ENCODE measurements around the gene KCNH8. TPM values are rescaled to one million over a fixed set of nuclear protein-coding genes. Genes with fewer than 3 reads are reported as not detected.

The KCNH8 gene
- total RNA-seq, 2 experiments from 2014 or later = 0.44 to 0.59 TPM

GRCh38 chr3:19396726-19397125 is 248.4 kb downstream of the KCNH8 start:
- Histone ChIP-seq H4K20me1 (ENCODE audit: insufficient read depth, low read length) (no peaks in the 10 kb centered on the region), H3K27ac (ENCODE audit: low read depth, low read length, poor library complexity, severe bottlenecking) (no peak overlapping the region), H2AFZ (ENCODE audit: low read length) (no peak overlapping the region), H3K4me1 (ENCODE audit: insufficient read depth, low read length, poor library complexity, severe bottlenecking) (no peaks in the 10 kb centered on the region), H3K79me2 (ENCODE audit: insufficient read depth, low read depth, low read length) (no peaks in the 10 kb centered on the region), H3K4me2 (ENCODE audit: low read length) (no peak overlapping the region), H3K9me3 (ENCODE audit: low read length) (no peaks in the 10 kb centered on the region), H3K36me3 (ENCODE audit: insufficient read depth, low read length) (no peaks in the 10 kb centered on the region), H3K9me2 (ENCODE audit: insufficient read depth, low read length) (no peaks in the 10 kb centered on the region), H3K4me3 (ENCODE audit: low read depth, low read length, poor library complexity, severe bottlenecking) (no peak overlapping the region)
- no TSS peak for BruUV-seq (replicated peaks)
- ChIA-PET CTCF (ENCODE audit: unreplicated experiment) (no interaction called here), POLR2A (interaction anchor here (1.5 kb wide), 1 partner anchor 9 kb away, joined by 3 read pairs; no protein-coding TSS in a partner anchor)
- TF ChIP-seq, protein P1, sequence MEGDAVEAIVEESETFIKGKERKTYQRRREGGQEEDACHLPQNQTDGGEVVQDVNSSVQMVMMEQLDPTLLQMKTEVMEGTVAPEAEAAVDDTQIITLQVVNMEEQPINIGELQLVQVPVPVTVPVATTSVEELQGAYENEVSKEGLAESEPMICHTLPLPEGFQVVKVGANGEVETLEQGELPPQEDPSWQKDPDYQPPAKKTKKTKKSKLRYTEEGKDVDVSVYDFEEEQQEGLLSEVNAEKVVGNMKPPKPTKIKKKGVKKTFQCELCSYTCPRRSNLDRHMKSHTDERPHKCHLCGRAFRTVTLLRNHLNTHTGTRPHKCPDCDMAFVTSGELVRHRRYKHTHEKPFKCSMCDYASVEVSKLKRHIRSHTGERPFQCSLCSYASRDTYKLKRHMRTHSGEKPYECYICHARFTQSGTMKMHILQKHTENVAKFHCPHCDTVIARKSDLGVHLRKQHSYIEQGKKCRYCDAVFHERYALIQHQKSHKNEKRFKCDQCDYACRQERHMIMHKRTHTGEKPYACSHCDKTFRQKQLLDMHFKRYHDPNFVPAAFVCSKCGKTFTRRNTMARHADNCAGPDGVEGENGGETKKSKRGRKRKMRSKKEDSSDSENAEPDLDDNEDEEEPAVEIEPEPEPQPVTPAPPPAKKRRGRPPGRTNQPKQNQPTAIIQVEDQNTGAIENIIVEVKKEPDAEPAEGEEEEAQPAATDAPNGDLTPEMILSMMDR (conservative IDR thresholded peaks at IDR 0.05; ENCODE audit: low read length) = no peak
- intact Hi-C loops (cut with micrococcal nuclease; ENCODE audit: unreplicated experiment) = no loop called here
- no peak for DNase-seq (ENCODE audit: low spot score)

DNA sequence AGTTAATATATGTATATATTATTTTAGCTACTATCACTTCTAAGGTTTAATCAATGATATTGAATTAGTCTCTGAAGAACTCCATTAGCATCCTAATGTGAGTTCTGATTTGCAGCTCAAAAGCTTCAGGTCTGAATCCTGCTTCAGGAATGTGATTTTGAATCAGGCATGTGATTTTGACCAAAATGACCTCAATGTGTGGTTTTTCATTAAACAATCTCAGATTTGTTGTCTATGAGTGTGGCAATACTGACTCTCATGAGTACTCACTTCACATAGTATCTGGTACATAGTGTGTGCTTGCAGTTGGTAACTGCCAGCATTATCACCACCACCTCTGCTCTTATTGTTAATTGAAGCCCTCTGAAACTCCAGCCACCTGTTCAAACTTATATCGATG is 251.0 kb downstream of the KCNH8 start:
- Histone ChIP-seq H3K9me3 (ENCODE audit: low read length) (no peaks in the 10 kb centered on the region), H3K79me2 (ENCODE audit: insufficient read depth, low read depth, low read length) (no peaks in the 10 kb centered on the region), H3K4me1 (ENCODE audit: insufficient read depth, low read length, poor library complexity, severe bottlenecking) (no peaks in the 10 kb centered on the region), H3K9me2 (ENCODE audit: insufficient read depth, low read length) (no peaks in the 10 kb centered on the region), H3K27ac (ENCODE audit: low read depth, low read length, poor library complexity, severe bottlenecking) (no peak overlapping the region), H3K4me3 (ENCODE audit: low read depth, low read length, poor library complexity, severe bottlenecking) (no peak overlapping the region), H3K36me3 (ENCODE audit: insufficient read depth, low read length) (no peaks in the 10 kb centered on the region), H3K4me2 (ENCODE audit: low read length) (no peak overlapping the region), H4K20me1 (ENCODE audit: insufficient read depth, low read length) (no peaks in the 10 kb centered on the region), H2AFZ (ENCODE audit: low read length) (no peak overlapping the region)
- DNase-seq (ENCODE audit: low spot score) = no peak
- no peak for TF ChIP-seq EZH2phosphoT487 (IDR thresholded peaks at IDR 0.05; ENCODE audit: borderline replicate concordance, low read depth, low read length)
- TF ChIP-seq, protein P1 (conservative IDR thresholded peaks at IDR 0.05; ENCODE audit: low read length) = no peak
- POLR2A ChIA-PET = interaction anchor here (0.9 to 1.2 kb wide), 3 partner anchors 14 to 22 kb away, joined by 4 to 5 read pairs (median 4); no protein-coding TSS in a partner anchor
- CTCF ChIA-PET (ENCODE audit: unreplicated experiment) = no interaction called here
- intact Hi-C loops (cut with micrococcal nuclease; ENCODE audit: unreplicated experiment) = no loop called here
- BruUV-seq (replicated peaks) = no TSS peak

DNA sequence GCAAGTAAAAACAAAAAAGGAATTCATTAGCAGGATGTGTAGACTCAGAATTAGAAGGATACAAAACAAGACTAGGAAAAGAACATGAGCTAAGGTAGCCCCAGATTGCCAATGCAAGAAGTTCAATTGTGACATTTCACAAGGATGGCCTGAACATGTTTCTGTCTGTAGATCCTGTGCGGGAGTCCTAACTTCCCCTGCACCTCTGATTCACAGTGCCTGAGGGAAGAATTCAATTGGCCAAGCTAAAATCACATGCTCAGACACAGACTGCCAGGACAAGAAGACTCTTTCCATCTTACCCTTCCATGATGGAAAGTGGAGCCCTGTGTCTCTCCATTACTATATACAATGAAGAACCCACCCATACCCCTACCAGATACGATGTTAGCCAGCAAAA is 251.5 kb downstream of the KCNH8 start:
- Histone ChIP-seq H3K9me3 (ENCODE audit: low read length) (no peaks in the 10 kb centered on the region), H3K4me2 (ENCODE audit: low read length) (no peak overlapping the region), H3K4me1 (ENCODE audit: insufficient read depth, low read length, poor library complexity, severe bottlenecking) (no peaks in the 10 kb centered on the region), H2AFZ (ENCODE audit: low read length) (no peak overlapping the region), H3K9me2 (ENCODE audit: insufficient read depth, low read length) (no peaks in the 10 kb centered on the region), H3K36me3 (ENCODE audit: insufficient read depth, low read length) (no peaks in the 10 kb centered on the region), H3K79me2 (ENCODE audit: insufficient read depth, low read depth, low read length) (no peaks in the 10 kb centered on the region), H4K20me1 (ENCODE audit: insufficient read depth, low read length) (no peaks in the 10 kb centered on the region), H3K27ac (ENCODE audit: low read depth, low read length, poor library complexity, severe bottlenecking) (no peak overlapping the region), H3K4me3 (ENCODE audit: low read depth, low read length, poor library complexity, severe bottlenecking) (no peak overlapping the region)
- POLR2A ChIA-PET = interaction anchor here (0.6 to 1.2 kb wide), 6 partner anchors 9 to 357 kb away, joined by 3 to 8 read pairs (median 4); no protein-coding TSS in a partner anchor
- no TSS peak for BruUV-seq (replicated peaks)
- TF ChIP-seq, protein P1 (conservative IDR thresholded peaks at IDR 0.05; ENCODE audit: low read length) = no peak
- TF ChIP-seq EZH2phosphoT487 (IDR thresholded peaks at IDR 0.05; ENCODE audit: borderline replicate concordance, low read depth, low read length) = no peak
- intact Hi-C loops (cut with micrococcal nuclease; ENCODE audit: unreplicated experiment) = loop anchor here (10.0 kb wide), 1 partner anchor 55 kb away; no protein-coding TSS in a partner anchor
- CTCF ChIA-PET (ENCODE audit: unreplicated experiment) = no interaction called here
- no peak for DNase-seq (ENCODE audit: low spot score)

All from OCI-LY7 (cell line).